ENCODE results near the gene ITM2A.
A peak's percentile ranks its signal among the peaks of the same experiment; 100 is the strongest.

Gene ITM2A

DNA sequence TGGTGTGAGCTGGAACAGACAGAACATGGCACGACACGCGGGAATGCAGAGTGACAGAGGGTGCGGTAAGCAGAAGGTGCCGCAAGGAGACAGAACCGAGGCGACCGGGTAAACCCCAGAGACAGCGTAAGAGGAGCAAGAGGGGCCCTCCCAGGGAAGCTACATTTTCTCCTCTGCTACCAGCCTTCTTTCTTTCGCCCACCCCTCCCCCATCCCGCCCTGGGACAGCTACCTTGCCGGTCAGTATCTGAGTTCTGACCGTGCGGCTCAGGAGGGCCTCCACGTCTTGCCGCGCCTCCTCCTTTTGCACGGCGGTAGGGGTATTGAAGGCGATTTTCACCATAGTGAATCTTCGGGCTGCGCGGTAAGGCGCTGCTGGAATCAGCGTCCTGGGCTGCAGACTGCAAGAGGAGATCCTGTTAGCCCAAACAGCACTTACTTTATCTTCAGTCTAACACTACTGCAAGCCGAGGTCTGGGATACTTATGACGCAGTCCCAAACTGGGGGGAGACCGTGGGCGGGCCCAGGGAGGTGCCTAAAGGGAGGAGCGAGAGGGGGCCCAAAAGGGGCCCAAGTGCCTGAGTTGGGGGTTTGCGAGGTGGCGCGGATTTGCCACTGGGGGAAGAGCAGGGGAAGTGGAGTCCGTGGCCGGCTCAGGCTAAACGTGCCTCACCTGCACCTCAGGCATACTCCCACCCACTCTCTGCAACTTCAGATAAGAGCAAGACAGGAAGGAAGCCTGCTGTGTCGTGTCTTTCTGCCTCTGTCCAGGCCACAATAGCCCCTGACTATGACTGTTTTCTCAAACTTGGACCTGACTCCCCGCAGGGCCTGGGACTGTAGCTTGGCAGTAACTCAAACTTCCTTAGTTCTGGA, at the start of gene ITM2A:
Gene ITM2A (minus strand): TSS at position 462 of the 877 bp plus-strand sequence. CDS start 119 bp downstream, at position 343.
- peak; percentile 64 for DNase-seq

DNA sequence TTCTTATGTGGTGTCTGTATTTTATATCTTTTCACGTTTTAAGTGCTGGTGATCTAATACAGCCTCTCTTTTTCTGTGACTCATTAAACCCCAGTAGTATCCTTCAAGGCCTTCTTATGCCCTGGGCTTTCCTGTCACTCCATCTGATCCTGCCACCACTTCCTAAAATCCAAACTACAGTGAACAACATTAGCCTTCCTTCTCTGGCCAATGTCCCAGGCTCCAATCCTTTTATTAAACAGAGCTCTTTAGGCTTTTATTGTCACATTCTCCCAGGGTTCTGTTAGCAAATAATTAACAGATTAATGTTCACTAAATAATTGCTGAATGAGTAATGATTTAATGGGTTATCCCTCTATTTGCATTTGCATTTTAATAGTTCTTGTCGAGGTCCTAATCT, 47.9 kb upstream of the ITM2A start:
- DNase-seq: no peak

- DNase-seq: no peak
Observed at GRCh38 chrX:79413963-79414362, 46.8 kb upstream of the ITM2A start.

- DNase-seq: no peak
Observed at GRCh38 chrX:79412972-79413371, 45.8 kb upstream of the ITM2A start.

DNA sequence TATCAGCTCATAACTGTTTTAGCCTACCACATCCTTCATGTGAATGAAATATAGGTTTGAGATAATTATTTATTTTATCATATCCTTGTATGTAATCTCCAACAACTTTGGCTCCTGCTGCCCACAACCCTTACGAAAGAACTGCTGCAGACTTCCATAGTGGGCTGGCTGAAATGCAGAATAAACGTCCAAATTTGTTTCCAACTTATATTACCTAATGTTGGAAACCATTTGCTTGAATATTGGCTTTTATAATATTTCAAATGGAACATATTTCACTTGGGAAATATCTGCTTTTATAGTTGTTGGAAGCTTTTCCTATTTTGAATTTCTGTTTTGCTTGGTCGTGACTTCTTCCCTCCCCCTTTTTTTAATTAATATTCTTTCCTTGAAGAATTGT, 45.0 kb upstream of the ITM2A start:
- DNase-seq: no peak

GRCh38 chrX:79409657-79410056, 42.5 kb upstream of the ITM2A start:
- no peak for DNase-seq

GRCh38 chrX:79408623-79409322, 41.6 kb upstream of the ITM2A start:
- no peak for DNase-seq

DNA sequence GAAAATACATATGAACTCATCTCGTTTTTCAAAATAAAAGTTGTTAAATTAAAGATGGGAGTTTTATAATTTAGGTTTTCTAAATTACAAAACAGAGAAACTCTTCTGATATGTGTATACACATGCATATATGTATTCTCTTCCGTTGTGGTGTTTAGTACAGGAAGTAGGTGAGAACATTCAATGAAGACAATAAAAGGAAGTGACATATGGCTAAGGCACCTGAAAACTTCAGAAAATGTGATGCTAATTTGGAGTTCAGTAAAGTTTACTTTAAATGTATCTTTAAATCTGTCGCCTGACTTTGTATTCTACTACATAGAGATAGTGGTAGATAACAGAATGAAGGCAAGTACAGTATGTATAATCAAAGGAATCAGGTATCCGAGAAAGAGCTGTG, 33.5 kb upstream of the ITM2A start:
- DNase-seq: no peak

GRCh38 chrX:79375340-79375739, 8.2 kb upstream of the ITM2A start:
- DNase-seq: no peak

GRCh38 chrX:79371640-79372039, 4.5 kb upstream of the ITM2A start:
- DNase-seq: no peak

DNA sequence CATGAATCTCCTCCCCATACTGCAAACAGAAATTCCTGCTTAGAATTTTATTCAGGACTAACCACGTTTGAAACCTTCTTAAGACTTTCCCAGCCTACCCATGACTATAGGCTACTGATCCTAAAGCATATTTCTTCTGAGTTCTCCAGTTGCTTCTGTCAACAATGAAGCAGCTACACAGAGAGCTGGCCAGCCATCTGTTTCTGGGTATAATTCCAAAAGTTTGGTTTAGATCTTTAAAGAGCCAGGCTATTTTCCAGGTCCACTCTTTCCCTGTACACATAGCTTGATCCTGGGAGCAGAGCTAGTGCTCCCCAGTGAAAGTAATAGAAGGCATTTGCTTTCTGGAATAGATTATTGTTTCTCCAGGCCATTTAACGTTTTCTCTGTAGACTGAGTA, 4.0 kb upstream of the ITM2A start:
- DNase-seq: no peak

DNA sequence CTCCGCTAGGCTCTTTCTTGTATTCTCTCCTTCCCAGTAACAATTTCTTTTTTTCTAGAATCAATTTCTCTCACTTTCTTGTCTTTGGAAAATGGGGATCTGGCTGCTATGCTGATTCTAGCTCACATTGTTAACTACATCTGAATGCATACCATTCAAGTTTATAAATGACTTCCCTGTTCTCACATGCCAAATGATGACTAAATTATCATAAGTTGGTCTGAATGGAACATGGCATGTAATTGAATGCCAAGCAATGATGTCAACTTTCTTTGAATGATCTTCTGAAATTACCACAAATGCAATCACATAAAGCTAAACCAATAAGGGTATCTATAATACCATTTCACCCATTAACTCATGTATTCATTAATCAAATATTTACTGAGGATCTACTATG, 2.7 kb upstream of the ITM2A start:
- no peak for DNase-seq

DNA sequence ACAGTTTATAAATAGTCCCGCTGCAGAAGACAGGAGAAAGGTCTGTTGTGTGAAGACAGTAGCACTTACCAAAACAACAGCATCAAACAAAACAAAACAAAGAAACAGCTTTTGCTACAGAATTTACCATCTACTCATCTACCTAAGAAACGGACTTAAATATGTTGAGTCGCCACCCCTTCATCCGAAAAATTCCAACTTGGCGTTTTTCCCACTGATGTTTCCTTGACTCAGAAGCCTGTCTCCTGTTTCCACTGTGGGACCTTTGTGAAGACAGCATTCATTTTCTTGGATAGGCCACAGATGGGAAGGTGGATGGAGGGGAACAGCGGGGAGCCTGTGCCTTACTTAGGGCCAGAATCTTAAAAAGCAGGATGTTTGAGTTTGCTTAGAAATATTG, 1.3 kb upstream of the ITM2A start:
- DNase-seq: no peak

DNA sequence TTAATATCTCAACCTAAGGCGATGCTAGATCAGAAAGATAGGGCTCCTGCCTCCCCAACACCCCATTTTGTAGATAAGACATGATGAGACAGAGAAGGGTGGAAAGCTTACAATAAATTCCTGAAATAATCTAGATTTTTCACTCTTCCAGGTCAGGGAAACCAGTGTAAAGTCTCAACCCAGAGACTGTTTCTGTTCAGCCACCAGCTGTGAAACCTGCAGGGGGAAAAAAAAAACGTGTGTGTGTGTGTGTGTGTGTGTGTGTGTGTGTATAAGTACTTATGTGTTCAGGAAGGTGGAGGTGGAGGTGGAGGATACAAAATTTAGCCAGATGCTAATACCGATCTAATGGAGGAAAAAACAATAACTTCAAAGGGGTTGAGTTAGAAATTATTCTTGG, 773 bp upstream of the ITM2A start:
- no peak for DNase-seq

- DNase-seq: no peak
Observed at GRCh38 chrX:79366556-79366872, 620 bp downstream of the ITM2A start.

DNA sequence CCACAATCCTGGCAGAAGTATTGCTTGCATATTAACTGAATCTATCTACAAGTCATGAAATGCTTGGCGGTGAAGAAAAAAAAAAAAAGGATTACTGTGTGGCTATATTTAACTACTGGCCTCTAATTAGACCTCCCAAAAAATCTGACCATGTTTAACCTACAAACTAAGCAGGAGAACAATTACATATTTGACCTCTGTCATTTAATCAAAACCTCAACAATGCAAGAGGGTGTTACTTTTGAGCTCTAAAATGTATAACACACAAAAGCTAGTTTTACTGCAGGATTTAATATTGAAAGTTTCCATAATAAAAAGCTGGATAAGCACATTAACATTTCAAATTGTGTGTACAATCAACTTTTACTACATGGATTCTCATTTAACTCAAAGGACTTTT, 1.5 kb downstream of the ITM2A start:
- no peak for DNase-seq

- DNase-seq: no peak
Observed at GRCh38 chrX:79364306-79364705, 2.8 kb downstream of the ITM2A start.

GRCh38 chrX:79361192-79361870, 5.8 kb downstream of the ITM2A start:
- DNase-seq: no peak

DNA sequence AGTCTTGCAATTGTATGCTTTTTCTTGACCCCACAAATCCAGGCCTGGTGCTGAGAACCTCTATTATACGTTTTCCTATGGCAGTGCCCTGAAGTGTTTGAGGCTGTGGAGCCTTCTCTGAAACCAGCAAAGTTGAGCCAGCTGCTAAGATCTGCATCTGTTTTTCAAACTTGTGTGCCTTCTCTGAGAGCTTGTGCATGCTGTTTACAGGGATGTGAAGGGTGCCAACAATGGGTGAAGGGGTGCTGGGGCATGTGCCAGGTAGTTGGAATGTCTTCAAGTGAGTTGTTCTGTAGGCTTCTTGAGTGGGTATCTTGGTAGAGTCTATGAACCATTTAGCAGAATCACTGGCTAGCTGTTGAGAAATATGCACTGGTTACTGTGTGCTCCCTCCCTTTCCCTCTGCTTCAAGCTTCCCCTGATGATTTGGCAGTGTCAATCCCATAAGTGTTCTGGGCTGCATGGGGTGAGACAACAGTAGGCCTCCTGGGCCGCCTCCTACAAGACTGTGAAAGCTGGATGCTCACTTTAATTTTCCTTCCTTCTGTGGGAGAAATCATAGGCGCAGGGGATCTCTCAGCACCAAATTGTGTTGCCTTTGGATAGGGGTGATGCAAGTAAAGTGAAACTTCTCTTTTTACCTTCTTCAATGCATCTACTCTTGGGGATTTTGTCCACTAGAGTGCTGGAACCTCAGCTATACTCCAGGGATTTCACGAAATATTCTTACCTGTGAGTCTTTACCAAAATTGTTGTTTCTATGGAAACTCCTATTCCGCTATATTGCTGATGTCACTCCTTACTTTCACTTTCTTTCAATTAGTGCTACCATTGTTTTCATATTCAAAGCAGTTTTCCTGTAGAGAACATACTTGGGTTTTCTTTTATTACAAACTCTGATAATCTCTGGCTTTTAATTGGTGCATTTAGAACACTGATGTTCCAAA, 30.0 kb downstream of the ITM2A start:
- no peak for DNase-seq

GRCh38 chrX:79330022-79330421, 37.1 kb downstream of the ITM2A start:
- no peak for DNase-seq

DNA sequence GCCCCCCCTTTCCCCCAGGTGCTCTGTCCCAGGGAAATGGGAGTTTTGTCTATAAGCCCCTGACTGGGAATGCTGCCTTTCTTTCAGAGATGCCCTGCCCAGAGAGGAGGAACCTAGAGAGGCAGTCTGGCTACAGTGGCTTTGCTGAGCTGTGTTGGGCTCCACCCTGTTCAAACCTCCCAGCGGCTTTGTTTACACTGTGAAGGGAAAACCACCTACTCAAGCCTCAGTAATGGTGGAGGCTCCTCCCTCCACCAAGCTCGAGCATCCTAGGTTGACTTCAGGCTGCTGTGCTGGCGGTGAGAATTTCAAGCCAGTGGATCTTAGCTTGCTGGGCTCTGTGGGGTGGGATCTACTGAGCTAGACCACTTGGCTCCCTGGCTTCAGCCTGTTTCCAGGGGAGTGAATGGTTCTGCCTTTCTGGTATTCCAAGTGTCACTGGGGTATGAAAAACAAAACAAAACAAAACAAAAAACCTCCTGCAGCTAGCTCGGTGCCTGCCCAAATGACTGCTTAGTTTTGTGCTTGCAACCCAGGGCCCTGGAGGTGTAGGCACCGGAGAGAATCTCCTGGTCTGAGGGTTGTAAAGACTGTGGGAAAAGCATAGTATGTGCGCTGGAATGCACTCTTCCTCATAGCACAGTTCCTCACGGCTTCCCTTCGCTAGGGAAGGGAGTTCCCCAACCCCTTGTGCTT, 41.7 kb downstream of the ITM2A start:
- DNase-seq: no peak
